Lung (tissue), 12 donors: ENCODE results near the gene SPTBN1. TPM values are rescaled to one million over a fixed set of nuclear protein-coding genes. Genes with fewer than 3 reads are reported as not detected.
A peak's percentile ranks its signal among the peaks of the same experiment; 100 is the strongest.

ENCODE experiments used
- ATAC-seq: fragments of 200-7000 bp; cut with Tn5 transposase; one replicate; pipeline ENCODE4 v1.9.1; 2020; ENCODE audit warnings: moderate number of reproducible peaks; ENCODE audit not compliant: insufficient read depth, low FRiP score
- DNase-seq, 3 donors: peaks; one replicate each; pipeline ENCODE4 v3.0.0-alpha.2; 2013 to 2017
- H3K27ac ChIP-seq, 2 donors: one replicate each; pipeline ENCODE4 v1.5.1; 2013; ENCODE audit warnings: mild to moderate bottlenecking in 2 of 2, moderate library complexity in 2 of 2, control low read depth in 1 of 2, inconsistent platforms in 1 of 2, low read depth in 1 of 2, low read length in 1 of 2
- H3K27me3 ChIP-seq, 3 donors: one replicate each; pipeline ENCODE4 v1.5.1; 2013; ENCODE audit warnings: low read length in 2 of 3; ENCODE audit not compliant: control insufficient read depth in 3 of 3, insufficient read depth in 3 of 3
- H3K36me3 ChIP-seq, 4 donors: one replicate each; pipeline ENCODE4 v1.5.1; 2013; ENCODE audit warnings: low read length in 4 of 4, mild to moderate bottlenecking in 1 of 4, moderate library complexity in 1 of 4; ENCODE audit not compliant: control insufficient read depth in 4 of 4, insufficient read depth in 4 of 4
- H3K4me1 ChIP-seq, 5 donors: one replicate each; pipeline ENCODE4 v1.5.1; 2013; ENCODE audit warnings: low read length in 5 of 5, mild to moderate bottlenecking in 2 of 5, moderate library complexity in 1 of 5; ENCODE audit not compliant: control insufficient read depth in 5 of 5, insufficient read depth in 5 of 5
- H3K4me3 ChIP-seq: one replicate; pipeline ENCODE4 v1.5.1; 2013; ENCODE audit warnings: mild to moderate bottlenecking, control low read depth, moderate library complexity
- H3K9ac ChIP-seq, 2 donors: one replicate each; pipeline ENCODE4 v1.5.1; 2013; ENCODE audit warnings: low read length in 2 of 2, control low read depth in 1 of 2; ENCODE audit not compliant: insufficient read depth in 1 of 2
- H3K9me3 ChIP-seq, 4 donors: one replicate each; pipeline ENCODE4 v1.5.1; 2013; ENCODE audit warnings: low read length in 3 of 4, mild to moderate bottlenecking in 1 of 4, moderate library complexity in 1 of 4; ENCODE audit not compliant: control insufficient read depth in 4 of 4, insufficient read depth in 3 of 4
- WGBS, 2 donors: extraction: QIAGEN DNeasy Blood & Tissue Kit; methylation state at CpG; one replicate each; pipeline ENCODE4 v1.1.7; 2013; 5-methylcytosine and 5-hydroxymethylcytosine counted together
- polyA plus RNA-seq, 2 donors: library from polyadenylated mRNA; stranded (reverse); fragments of 200-250 nt; gene quantifications; one replicate each; pipeline ENCODE4 v1.2.1, GENCODE V29; 2013
- total RNA-seq, 2 donors: library from RNA; depleted of rRNA in 1 of 2; stranded (reverse); fragments of >200 nt in 1 of 2; gene quantifications; one replicate each; pipeline ENCODE4 v1.2.1, GENCODE V29; 2014 to 2021
- TF ChIP-seq, protein P1 (sequence below): IDR thresholded peaks from 2 replicates; pipeline ENCODE4 v1.5.1; 2012; ENCODE audit warnings: mild to moderate bottlenecking; ENCODE audit errors: control extremely low read depth, extremely low read depth
- donor health status: control.
- donor health status: control.
- donor health status: Bipolar disorder and iron deficiency.
- donor health status: healthy.
- donor health status: DM: yes; HTN: yes; CAD: no.

SPTBN1 gene
- total and polyA plus RNA-seq, 4 donors: 89.4 to 715 (median 275) TPM

GRCh38 chr2:54579061-54579681, 123.0 kb downstream of the SPTBN1 start:
- peak overlapping the region in 1 of 2 donors; percentile 36 for H3K9ac ChIP-seq
- no peak overlapping the region for H3K4me3 ChIP-seq
- TF ChIP-seq, protein P1, sequence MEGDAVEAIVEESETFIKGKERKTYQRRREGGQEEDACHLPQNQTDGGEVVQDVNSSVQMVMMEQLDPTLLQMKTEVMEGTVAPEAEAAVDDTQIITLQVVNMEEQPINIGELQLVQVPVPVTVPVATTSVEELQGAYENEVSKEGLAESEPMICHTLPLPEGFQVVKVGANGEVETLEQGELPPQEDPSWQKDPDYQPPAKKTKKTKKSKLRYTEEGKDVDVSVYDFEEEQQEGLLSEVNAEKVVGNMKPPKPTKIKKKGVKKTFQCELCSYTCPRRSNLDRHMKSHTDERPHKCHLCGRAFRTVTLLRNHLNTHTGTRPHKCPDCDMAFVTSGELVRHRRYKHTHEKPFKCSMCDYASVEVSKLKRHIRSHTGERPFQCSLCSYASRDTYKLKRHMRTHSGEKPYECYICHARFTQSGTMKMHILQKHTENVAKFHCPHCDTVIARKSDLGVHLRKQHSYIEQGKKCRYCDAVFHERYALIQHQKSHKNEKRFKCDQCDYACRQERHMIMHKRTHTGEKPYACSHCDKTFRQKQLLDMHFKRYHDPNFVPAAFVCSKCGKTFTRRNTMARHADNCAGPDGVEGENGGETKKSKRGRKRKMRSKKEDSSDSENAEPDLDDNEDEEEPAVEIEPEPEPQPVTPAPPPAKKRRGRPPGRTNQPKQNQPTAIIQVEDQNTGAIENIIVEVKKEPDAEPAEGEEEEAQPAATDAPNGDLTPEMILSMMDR: no peak
- DNase-seq (no peak), ATAC-seq (no peak)
- H3K4me1 ChIP-seq: peaks cover 23 to 64% (median 37%) of the 10 kb centered on the region in 5 donors
- no peaks in the 10 kb centered on the region for H3K27me3 ChIP-seq
- WGBS, 2 donors: 73% methylated on average over 8 of the region's 8 CpGs
- peaks cover 0 to 7% (median 2%) of the 10 kb centered on the region in 4 donors for H3K36me3 ChIP-seq
- no peaks in the 10 kb centered on the region for H3K9me3 ChIP-seq
- H3K27ac ChIP-seq: peak overlapping the region in 1 of 2 donors; percentile 34

DNA sequence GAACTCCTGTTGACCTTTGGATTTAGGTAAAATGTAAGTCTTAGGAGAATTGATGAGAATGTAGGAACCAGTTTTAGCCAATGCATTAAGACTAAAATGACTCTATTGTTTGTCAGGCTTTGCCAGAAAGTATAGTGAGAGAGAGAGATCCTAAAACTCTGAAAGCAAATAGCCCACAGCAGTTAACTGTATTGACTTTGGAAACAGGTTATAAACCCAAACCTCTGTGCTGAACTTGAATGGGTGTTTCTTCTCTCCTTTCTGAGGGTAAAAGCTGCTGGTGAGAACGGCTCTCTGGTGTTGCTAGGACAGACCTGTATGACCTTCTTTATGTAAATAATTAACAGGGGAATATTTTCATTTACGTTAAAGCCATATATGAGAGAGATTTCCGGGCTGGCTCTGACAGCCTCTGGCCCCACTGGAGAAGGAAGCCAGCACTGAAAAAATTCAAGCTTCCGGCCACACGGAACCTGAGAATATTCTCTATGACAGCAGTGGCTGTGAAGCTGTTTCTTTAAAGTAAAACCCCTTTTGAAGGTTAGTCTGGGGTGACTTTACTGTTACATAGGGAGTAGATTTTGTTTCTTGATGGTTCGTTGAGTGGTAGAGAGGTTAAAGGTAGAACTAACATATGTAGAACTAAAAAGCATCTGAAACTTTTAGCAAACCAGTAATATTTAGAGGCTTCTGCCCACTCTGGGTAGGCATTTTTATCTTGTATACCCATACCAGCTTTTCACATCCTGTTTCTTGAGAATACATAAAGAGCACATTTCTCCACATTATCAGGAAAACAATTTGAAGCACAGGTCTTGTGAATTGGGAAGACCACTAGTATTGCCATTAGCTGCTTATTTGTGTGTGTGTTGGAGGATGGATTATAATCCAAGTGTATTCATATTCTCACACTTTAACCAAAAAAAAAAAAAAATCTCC, 123.8 kb downstream of the SPTBN1 start:
- 8 to 16% methylated on average over 6 of the region's 6 CpGs for WGBS, 2 donors
- H3K9me3 ChIP-seq: no peaks in the 10 kb centered on the region
- ATAC-seq (peak; percentile 36), DNase-seq (peak in 2 of 3 donors; percentile 52 to 59)
- peaks cover 0 to 10% (median 2%) of the 10 kb centered on the region in 4 donors for H3K36me3 ChIP-seq
- TF ChIP-seq, protein P1: no peak
- no peak overlapping the region for H3K4me3 ChIP-seq
- H3K27me3 ChIP-seq: no peaks in the 10 kb centered on the region
- peaks cover 18 to 70% (median 38%) of the 10 kb centered on the region in 5 donors for H3K4me1 ChIP-seq
- peak overlapping the region; percentile 33 to 37 for H3K27ac ChIP-seq
- peak overlapping the region in 1 of 2 donors; percentile 36 for H3K9ac ChIP-seq

DNA sequence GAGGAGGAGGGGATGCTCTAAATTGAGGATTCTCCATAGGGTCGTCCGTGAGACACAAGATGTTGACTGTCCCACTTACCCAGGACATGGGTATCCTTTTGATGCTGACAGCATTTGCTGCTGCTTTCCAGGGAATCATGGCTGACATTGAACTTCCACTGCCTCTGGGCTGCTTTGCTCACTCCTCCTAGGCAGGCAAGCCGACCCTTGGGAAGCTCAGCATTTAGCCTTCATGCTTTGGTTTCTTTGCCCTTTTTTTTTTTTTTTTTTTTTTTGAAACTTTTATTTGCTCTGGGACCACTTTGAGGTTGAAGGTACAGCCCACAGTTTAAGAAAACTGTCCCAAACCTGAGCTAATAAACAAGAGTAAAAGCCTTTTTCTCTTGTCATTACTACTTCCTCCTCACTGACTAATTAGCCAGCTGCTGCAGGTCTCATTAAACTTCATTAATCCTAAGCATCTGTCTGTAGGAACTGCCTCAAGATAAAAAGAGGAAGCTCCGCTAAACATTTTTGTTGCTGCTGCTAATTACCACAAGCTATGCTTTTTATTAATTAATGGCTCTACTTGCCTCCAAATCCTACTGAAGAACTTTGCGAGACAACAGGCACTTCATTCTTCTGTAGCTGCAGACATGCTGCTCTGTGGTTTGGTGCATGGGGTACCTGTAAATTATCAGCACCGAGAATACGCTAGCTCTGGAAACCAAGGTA, 125.4 kb downstream of the SPTBN1 start:
- TF ChIP-seq, protein P1: no peak
- Histone ChIP-seq H3K27ac (peak overlapping the region in 1 of 2 donors; percentile 47), H3K4me3 (no peak overlapping the region), H3K36me3 (peaks cover 0 to 7% (median 3%) of the 10 kb centered on the region in 4 donors), H3K27me3 (no peaks in the 10 kb centered on the region), H3K4me1 (peaks cover 16 to 74% (median 39%) of the 10 kb centered on the region in 5 donors), H3K9me3 (no peaks in the 10 kb centered on the region), H3K9ac (no peak overlapping the region)
- no peak for DNase-seq
- WGBS, 2 donors: 33 to 57% methylated on average over 7 of the region's 7 CpGs
- ATAC-seq: no peak
